BE2C (cell line): Measurements from ENCODE around the gene VAMP1.
"Not testable (repeated sequence)": the region's sequence is repeated elsewhere in the genome, so short reads cannot be mapped to it uniquely, and the experiment has no call there.

Experiments used
- DNase-seq: peaks from one replicate; pipeline ENCODE4 v3.0.0-alpha.2; 2020
- H3K27me3 ChIP-seq: fragments of 250-450 bp; sonication (Bioruptor Pico); 2 replicates; pipeline ENCODE4 v1.5.1; 2020; ENCODE audit warnings: mild to moderate bottlenecking
- H3K36me3 ChIP-seq: fragments of 250-450 bp; sonication (Bioruptor Pico); 2 replicates; pipeline ENCODE4 v1.5.1; 2020; ENCODE audit warnings: mild to moderate bottlenecking
- H3K4me1 ChIP-seq: fragments of 250-450 bp; sonication (Bioruptor Pico); 2 replicates; pipeline ENCODE4 v1.5.1; 2020
- H3K4me3 ChIP-seq: 2 replicates; pipeline ENCODE4 v1.5.1; 2011; ENCODE audit warnings: low read depth, low read length
- H3K9me3 ChIP-seq: fragments of 250-450 bp; sonication (Bioruptor Pico); 2 replicates; pipeline ENCODE4 v1.5.1; 2020
- CTCF ChIP-seq: IDR thresholded peaks from 2 replicates; pipeline ENCODE4 v1.5.1; 2012; ENCODE audit warnings: mild to moderate bottlenecking, low read depth, low read length

The VAMP1 gene

DNA sequence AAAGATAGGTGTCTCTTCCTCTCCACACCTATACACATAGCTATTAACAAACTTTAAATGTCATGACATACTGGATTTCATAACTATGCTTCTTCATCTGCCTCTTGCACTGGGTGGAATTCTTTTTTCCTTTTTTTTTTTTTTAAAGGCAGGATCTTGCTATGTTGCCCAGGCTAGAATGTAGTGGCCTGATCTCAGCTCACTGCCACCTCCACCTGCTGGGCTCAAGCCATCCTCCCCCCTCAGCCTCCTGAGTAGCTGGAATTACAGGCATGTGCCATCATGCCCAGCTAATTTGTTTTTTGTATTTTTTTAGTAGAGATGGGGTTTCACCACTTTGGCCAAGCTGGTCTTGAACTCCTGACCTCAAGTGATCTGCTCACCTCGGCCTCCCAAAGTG, 17.8 kb upstream of the VAMP1 start:
- TF ChIP-seq CTCF: no peak
- no peaks in the 10 kb centered on the region for H3K4me1 ChIP-seq
- H3K27me3 ChIP-seq: no peaks in the 10 kb centered on the region
- H3K9me3 ChIP-seq: no peaks in the 10 kb centered on the region
- no peak overlapping the region for H3K4me3 ChIP-seq
- DNase-seq: no peak
- peaks cover 8% of the 10 kb centered on the region for H3K36me3 ChIP-seq

- Histone ChIP-seq H3K27me3 (no peaks in the 10 kb centered on the region), H3K9me3 (no peaks in the 10 kb centered on the region), H3K4me3 (no peak overlapping the region), H3K4me1 (no peaks in the 10 kb centered on the region), H3K36me3 (no peaks in the 10 kb centered on the region)
- TF ChIP-seq CTCF: no peak
- DNase-seq: no peak
These were observed 7.9 kb upstream of the VAMP1 start for GRCh38 chr12:6478416-6478815.

DNA sequence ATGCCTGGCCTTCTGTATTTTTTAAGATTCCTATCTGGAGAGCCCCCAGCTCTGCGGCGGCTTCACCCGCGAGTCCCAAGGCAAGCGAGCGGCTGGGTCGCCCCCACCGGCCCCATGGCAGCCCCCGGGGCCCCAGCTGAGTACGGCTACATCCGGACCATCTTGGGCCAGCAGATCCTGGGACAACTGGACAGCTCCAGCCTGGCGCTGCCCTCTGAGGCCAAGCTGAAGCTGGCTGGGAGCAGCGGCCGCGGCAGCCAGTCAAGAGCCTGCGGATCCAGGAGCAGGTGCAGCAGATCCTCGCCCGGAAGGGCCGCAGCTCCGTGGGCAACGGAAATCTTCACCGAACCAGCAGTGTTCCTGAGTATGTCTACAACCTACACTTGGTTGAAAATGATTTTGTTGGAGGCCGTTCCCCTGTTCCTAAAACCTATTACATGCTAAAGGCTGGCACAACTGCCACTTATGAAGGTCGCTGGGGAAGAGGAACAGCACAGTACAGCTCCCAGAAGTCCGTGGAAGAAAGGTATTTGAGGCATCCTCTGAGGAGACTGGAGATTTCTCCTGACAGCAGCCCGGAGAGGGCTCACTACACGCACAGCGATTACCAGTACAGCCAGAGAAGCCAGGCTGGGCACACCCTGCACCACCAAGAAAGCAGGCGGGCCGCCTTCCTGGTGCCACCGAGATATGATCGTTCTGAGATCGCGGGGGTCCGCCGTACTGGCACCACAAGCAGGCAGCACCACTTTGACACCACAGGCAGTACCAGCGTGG, 7.3 kb upstream of the VAMP1 start:
- H3K9me3 ChIP-seq, H3K27me3 ChIP-seq, H3K4me3 ChIP-seq: not testable (repeated sequence)

GRCh38 chr12:6476489-6476888, 6.0 kb upstream of the VAMP1 start:
- Histone ChIP-seq H3K9me3 (no peaks in the 10 kb centered on the region), H3K27me3 (no peaks in the 10 kb centered on the region), H3K36me3 (no peaks in the 10 kb centered on the region), H3K4me1 (no peaks in the 10 kb centered on the region), H3K4me3 (no peak overlapping the region)
- no peak for TF ChIP-seq CTCF
- DNase-seq: no peak

More for the DNA sequence above, 7.3 kb upstream of the VAMP1 start:
- not testable (repeated sequence) for H3K36me3 ChIP-seq, H3K4me1 ChIP-seq, DNase-seq

DNA sequence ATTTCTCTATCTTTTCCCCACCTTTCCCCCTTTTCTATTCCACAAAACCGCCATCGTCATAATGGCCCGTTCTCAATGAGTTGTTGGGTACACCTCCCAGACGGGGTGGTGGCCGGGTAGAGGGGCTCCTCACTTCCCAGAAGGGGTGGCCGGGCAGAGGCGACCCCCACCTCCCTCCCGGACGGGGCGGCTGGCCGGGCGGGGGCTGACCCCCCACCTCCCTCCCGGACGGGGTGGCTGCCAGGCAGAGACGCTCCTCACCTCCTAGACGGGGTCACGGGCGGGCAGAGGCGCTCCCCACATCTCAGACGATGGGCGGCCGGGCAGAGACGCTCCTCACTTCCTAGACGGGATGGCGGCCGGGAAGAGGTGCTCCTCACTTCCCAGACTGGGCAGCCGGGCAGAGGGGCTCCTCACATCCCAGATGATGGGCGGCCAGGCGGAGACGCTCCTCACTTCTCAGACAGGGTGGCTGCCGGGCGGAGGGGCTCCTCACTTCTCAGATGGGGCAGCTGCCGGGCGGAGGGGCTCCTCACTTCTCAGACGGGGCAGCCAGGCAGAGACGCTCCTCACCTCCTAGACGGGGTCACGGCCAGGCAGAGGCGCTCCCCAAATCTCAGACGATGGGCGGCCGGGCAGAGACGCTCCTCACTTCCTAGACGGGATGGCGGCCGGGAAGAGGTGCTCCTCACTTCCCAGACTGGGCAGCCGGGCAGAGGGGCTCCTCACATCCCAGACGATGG, 4.9 kb upstream of the VAMP1 start:
- H3K4me3 ChIP-seq, H3K9me3 ChIP-seq, DNase-seq, H3K27me3 ChIP-seq, H3K36me3 ChIP-seq, H3K4me1 ChIP-seq: not testable (repeated sequence)

GRCh38 chr12:6472491-6472890, 2.0 kb upstream of the VAMP1 start:
- TF ChIP-seq CTCF: no peak
- H3K4me3 ChIP-seq: no peak overlapping the region
- H3K36me3 ChIP-seq: no peaks in the 10 kb centered on the region
- H3K9me3 ChIP-seq: no peaks in the 10 kb centered on the region
- peaks cover 4% of the 10 kb centered on the region; the same call in 1 of the 2 replicates for H3K4me1 ChIP-seq
- no peak for DNase-seq
- no peaks in the 10 kb centered on the region for H3K27me3 ChIP-seq

- TF ChIP-seq CTCF: no peak
- no peaks in the 10 kb centered on the region for H3K9me3 ChIP-seq
- no peak for DNase-seq
- H3K27me3 ChIP-seq: no peaks in the 10 kb centered on the region
- no peaks in the 10 kb centered on the region for H3K36me3 ChIP-seq
- H3K4me3 ChIP-seq: no peak overlapping the region
- H3K4me1 ChIP-seq: peaks cover 4% of the 10 kb centered on the region; the same call in 1 of the 2 replicates
These were observed 1.5 kb upstream of the VAMP1 start for GRCh38 chr12:6471989-6472360.
